OCI-LY3 (cell line): ENCODE data around the gene DPT.

ENCODE experiments used
- EZH2phosphoT487 ChIP-seq: fragments of 200-600 bp; shearing (Covaris generic); IDR thresholded peaks from 2 replicates; pipeline ENCODE4 v1.6.1; 2018; ENCODE audit warnings: antibody characterized with exemption, mixed run types, low read depth
- TF ChIP-seq, protein P1 (sequence below): fragments of 200-600, 300-600 bp; sonication (generic); IDR thresholded peaks from 2 replicates; pipeline ENCODE4 v1.5.1; 2014; ENCODE audit warnings: antibody characterized with exemption, low read length, low read depth

DNA sequence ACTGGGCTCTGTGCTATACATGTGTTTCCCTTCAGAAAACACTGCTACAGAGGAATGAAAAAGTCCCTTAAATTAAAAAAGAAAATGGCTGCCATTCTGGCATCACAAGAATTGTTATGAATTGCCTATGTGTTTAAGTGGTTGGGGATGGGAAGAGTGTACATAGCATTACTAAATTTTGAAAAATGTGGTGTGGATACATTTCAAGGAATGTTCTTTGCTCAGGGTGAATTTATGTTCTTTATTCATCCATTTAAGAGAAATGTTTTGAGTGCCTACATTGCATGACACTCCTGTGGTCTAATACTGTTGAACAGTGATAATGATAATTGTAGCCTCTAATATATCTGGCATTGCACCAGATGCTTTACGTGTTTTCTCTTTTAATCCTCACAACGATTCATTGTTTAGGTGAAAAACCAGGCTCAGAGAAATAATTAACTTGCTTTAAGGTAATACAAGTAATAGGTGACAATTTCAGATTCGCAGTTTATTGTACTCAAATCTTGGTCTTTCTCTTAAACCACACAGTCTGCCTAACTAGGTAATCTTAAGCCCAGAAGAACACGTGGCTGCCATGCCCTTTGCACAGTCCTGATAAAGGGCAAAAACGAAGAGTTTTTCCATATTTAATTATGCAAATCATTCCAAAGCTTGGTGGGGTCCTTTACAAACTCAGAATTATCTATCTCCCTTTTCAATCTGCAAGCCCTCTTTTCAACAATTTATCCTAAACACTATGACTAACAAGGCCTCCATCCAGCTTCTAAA, 31.5 kb downstream of the DPT start:
- TF ChIP-seq, protein P1, sequence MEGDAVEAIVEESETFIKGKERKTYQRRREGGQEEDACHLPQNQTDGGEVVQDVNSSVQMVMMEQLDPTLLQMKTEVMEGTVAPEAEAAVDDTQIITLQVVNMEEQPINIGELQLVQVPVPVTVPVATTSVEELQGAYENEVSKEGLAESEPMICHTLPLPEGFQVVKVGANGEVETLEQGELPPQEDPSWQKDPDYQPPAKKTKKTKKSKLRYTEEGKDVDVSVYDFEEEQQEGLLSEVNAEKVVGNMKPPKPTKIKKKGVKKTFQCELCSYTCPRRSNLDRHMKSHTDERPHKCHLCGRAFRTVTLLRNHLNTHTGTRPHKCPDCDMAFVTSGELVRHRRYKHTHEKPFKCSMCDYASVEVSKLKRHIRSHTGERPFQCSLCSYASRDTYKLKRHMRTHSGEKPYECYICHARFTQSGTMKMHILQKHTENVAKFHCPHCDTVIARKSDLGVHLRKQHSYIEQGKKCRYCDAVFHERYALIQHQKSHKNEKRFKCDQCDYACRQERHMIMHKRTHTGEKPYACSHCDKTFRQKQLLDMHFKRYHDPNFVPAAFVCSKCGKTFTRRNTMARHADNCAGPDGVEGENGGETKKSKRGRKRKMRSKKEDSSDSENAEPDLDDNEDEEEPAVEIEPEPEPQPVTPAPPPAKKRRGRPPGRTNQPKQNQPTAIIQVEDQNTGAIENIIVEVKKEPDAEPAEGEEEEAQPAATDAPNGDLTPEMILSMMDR, result no peak
- TF ChIP-seq EZH2phosphoT487, result no peak
